Smooth muscle cell (in vitro differentiated cells): Measurements from ENCODE around the gene CLINT1. TPM values are rescaled to one million over a fixed set of nuclear protein-coding genes. Genes with fewer than 3 reads are reported as not detected.

Experiments
- DNase-seq: peaks from one replicate; lab custom pipeline; 2025; ENCODE audit not compliant: unreplicated experiment; lab: John Stamatoyannopoulos, UW
- H2AFZ ChIP-seq: fragments of 200-600 bp; sonication (generic); 2 replicates; pipeline ENCODE4 v1.6.0; 2016; ENCODE audit warnings: antibody characterized with exemption, low read depth, mild to moderate bottlenecking
- H3F3A ChIP-seq: fragments of 200-600 bp; sonication (generic); 2 replicates; pipeline ENCODE4 v1.6.0; 2017; ENCODE audit warnings: antibody characterized with exemption, low read depth
- H3K27ac ChIP-seq: fragments of 200-600 bp; sonication (generic); 2 replicates; pipeline ENCODE4 v1.5.1; 2016; ENCODE audit warnings: low read depth, mild to moderate bottlenecking
- H3K27me3 ChIP-seq: fragments of 200-600 bp; sonication (generic); 2 replicates; pipeline ENCODE4 v1.6.1; 2016; ENCODE audit warnings: low read depth, mild to moderate bottlenecking
- H3K36me3 ChIP-seq: fragments of 200-600 bp; sonication (generic); 2 replicates; pipeline ENCODE4 v1.5.1; 2016; ENCODE audit warnings: low read depth
- H3K4me1 ChIP-seq: fragments of 200-600 bp; sonication (generic); 2 replicates; pipeline ENCODE4 v1.5.1; 2016; ENCODE audit warnings: low read depth
- H3K4me2 ChIP-seq: fragments of 200-600 bp; sonication (generic); 2 replicates; pipeline ENCODE4 v1.6.0; 2016; ENCODE audit warnings: mild to moderate bottlenecking
- H3K4me3 ChIP-seq: fragments of 200-600 bp; sonication (generic); 2 replicates; pipeline ENCODE4 v1.5.1; 2016; ENCODE audit warnings: mild to moderate bottlenecking
- H3K79me2 ChIP-seq: fragments of 200-600 bp; sonication (generic); 2 replicates; pipeline ENCODE4 v1.6.0; 2016; ENCODE audit warnings: low read depth, mild to moderate bottlenecking
- H3K9ac ChIP-seq: fragments of 200-600 bp; sonication (generic); 2 replicates; pipeline ENCODE4 v1.6.0; 2016; ENCODE audit warnings: low read depth
- H3K9me3 ChIP-seq: fragments of 200-600 bp; sonication (generic); replicated peaks from 2 replicates; pipeline ENCODE4 v1.5.1; 2016; ENCODE audit warnings: low read depth
- H4K20me1 ChIP-seq: fragments of 200-600 bp; sonication (generic); 2 replicates; pipeline ENCODE4 v1.6.0; 2016; ENCODE audit warnings: low read depth
- CTCF ChIP-seq: fragments of 200-600 bp; sonication (generic); IDR thresholded peaks from 2 replicates; pipeline ENCODE4 v1.5.1; 2017; ENCODE audit warnings: borderline replicate concordance, mild to moderate bottlenecking, antibody characterized with exemption; ENCODE audit not compliant: insufficient read depth, poor library complexity, severe bottlenecking
- WGBS: methylation state at CpG from one replicate; pipeline ENCODE4 v1.1.7; 2016; ENCODE audit warnings: low lambda C conversion rate; 5-methylcytosine and 5-hydroxymethylcytosine counted together
- polyA plus RNA-seq: library from polyadenylated mRNA; unstranded; fragments of >200 nt; fragmentation: Nextera tagmentation; extraction: Ambion mirVana; gene quantifications from 2 replicates; pipeline ENCODE4 v1.2.1, GENCODE V29; 2016
- total RNA-seq: library from RNA; depleted of rRNA; stranded (reverse); fragments of >200 nt; gene quantifications from 2 replicates; pipeline ENCODE4 v1.2.3, GENCODE V29; 2014

CLINT1 gene
- total and polyA plus RNA-seq, 2 experiments from 2014 or later, result 63.5 to 83.9 TPM

GRCh38 chr5:157902449-157903116, 43.6 kb upstream of the CLINT1 start:
- H3K9me3 ChIP-seq, result no peaks in the 10 kb centered on the region
- H4K20me1 ChIP-seq, result no peaks in the 10 kb centered on the region
- H3K36me3 ChIP-seq, result no peaks in the 10 kb centered on the region
- no peaks in the 10 kb centered on the region for H3K79me2 ChIP-seq
- no peak for TF ChIP-seq CTCF
- no peak overlapping the region for H3K4me2 ChIP-seq
- no peak overlapping the region for H3K9ac ChIP-seq
- no peak overlapping the region for H2AFZ ChIP-seq
- H3K4me3 ChIP-seq, result no peak overlapping the region
- no peaks in the 10 kb centered on the region for H3F3A ChIP-seq
- no peaks in the 10 kb centered on the region for H3K27me3 ChIP-seq
- no peaks in the 10 kb centered on the region for H3K4me1 ChIP-seq
- WGBS, result 76% methylated on average over 9 of the region's 9 CpGs
- H3K27ac ChIP-seq, result no peak overlapping the region
- no peak for DNase-seq

- Histone ChIP-seq H3K4me1 (no peaks in the 10 kb centered on the region), H3K9ac (no peak overlapping the region), H3K27me3 (no peaks in the 10 kb centered on the region), H3K27ac (no peak overlapping the region), H2AFZ (no peak overlapping the region), H3K36me3 (no peaks in the 10 kb centered on the region), H3K4me2 (no peak overlapping the region), H3K79me2 (no peaks in the 10 kb centered on the region), H3K4me3 (no peak overlapping the region), H3K9me3 (no peaks in the 10 kb centered on the region), H3F3A (no peaks in the 10 kb centered on the region), H4K20me1 (no peaks in the 10 kb centered on the region)
- WGBS, result 72% methylated on average over 4 of the region's 4 CpGs
- DNase-seq, result no peak
- no peak for TF ChIP-seq CTCF
These were observed 41.7 kb upstream of the CLINT1 start for GRCh38 chr5:157900644-157901043.

GRCh38 chr5:157893611-157894010, 34.7 kb upstream of the CLINT1 start:
- no peaks in the 10 kb centered on the region for H3K27me3 ChIP-seq
- H3F3A ChIP-seq, result no peaks in the 10 kb centered on the region
- WGBS, result 96% methylated on average over 4 of the region's 4 CpGs
- no peak overlapping the region for H3K9ac ChIP-seq
- TF ChIP-seq CTCF, result no peak
- no peaks in the 10 kb centered on the region for H3K36me3 ChIP-seq
- H2AFZ ChIP-seq, result no peak overlapping the region
- no peaks in the 10 kb centered on the region for H3K9me3 ChIP-seq
- no peaks in the 10 kb centered on the region for H4K20me1 ChIP-seq
- no peaks in the 10 kb centered on the region for H3K79me2 ChIP-seq
- DNase-seq, result no peak
- H3K4me2 ChIP-seq, result no peak overlapping the region
- H3K4me1 ChIP-seq, result no peaks in the 10 kb centered on the region
- no peak overlapping the region for H3K4me3 ChIP-seq
- H3K27ac ChIP-seq, result no peak overlapping the region

GRCh38 chr5:157892974-157893373, 34.0 kb upstream of the CLINT1 start:
- no peak for TF ChIP-seq CTCF
- H3K79me2 ChIP-seq, result no peaks in the 10 kb centered on the region
- 56% methylated on average over 4 of the region's 4 CpGs for WGBS
- H3K36me3 ChIP-seq, result no peaks in the 10 kb centered on the region
- no peak overlapping the region for H3K4me2 ChIP-seq
- DNase-seq, result no peak
- H4K20me1 ChIP-seq, result no peaks in the 10 kb centered on the region
- no peak overlapping the region for H2AFZ ChIP-seq
- H3K9me3 ChIP-seq, result no peaks in the 10 kb centered on the region
- H3F3A ChIP-seq, result no peaks in the 10 kb centered on the region
- no peak overlapping the region for H3K4me3 ChIP-seq
- H3K27me3 ChIP-seq, result no peaks in the 10 kb centered on the region
- H3K27ac ChIP-seq, result no peak overlapping the region
- no peaks in the 10 kb centered on the region for H3K4me1 ChIP-seq
- H3K9ac ChIP-seq, result no peak overlapping the region
